ENCODE data around the gene NDUFS6. TPM values are rescaled to one million over a fixed set of nuclear protein-coding genes. Genes with fewer than 3 reads are reported as not detected.

NDUFS6 gene
- total and polyA plus RNA-seq, 2 of the 8 experiments (the other 6 are each of a cell fraction or from before 2014, with no cell fraction given): 72.7 to 191 TPM

DNA sequence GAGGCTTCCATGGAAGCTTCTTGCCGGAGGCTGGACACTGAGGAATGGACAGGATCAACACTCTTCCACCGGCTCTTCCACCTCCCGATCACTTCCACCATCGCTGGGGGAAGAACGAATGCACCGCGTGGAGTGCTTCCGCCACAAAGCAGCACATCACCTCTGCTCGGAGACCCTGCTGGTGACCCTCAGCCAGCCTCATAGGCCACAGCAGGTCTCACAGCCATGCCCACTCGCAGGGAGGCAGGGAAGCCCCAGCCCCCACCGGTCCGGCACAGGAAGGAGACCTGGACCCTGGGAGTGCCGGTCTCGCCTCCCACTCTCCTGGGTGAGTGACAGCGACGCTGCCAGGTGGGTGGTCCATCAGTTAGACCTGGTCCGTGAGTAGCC is 6.3 kb upstream of the NDUFS6 start:
- H2BK12ac ChIP-seq (ENCODE audit: low read depth, low read length): no peak overlapping the region
- FAIRE-seq (no peak), DNase-seq (ENCODE audit: low read depth in 1 of 2, low spot score in 2 of 2) (no peak)
- H2BK20ac ChIP-seq (ENCODE audit: low read length): no peak overlapping the region
- no peak overlapping the region for H3K23ac ChIP-seq (ENCODE audit: insufficient read length)
- no peak overlapping the region for H3K4ac ChIP-seq (replicated peaks; ENCODE audit: insufficient read length, low read depth, low read length)
- H3K4me3 ChIP-seq (ENCODE audit: extremely low read depth in 1 of 4, insufficient read depth in 2 of 4, low read depth in 3 of 4, low read length in 4 of 4): no peak overlapping the region
- H3K4me2 ChIP-seq (ENCODE audit: insufficient read depth in 1 of 2, low read depth in 2 of 2, low read length in 2 of 2): no peak overlapping the region
- TF ChIP-seq JUN (IDR thresholded peaks at IDR 0.05; ENCODE audit: low read depth, low read length) (no peak), KDM5A (IDR thresholded peaks at IDR 0.05; ENCODE audit: low read length) (no peak), RFX5 (IDR thresholded peaks at IDR 0.05; ENCODE audit: borderline replicate concordance, low read depth, low read length) (no peak)
- TF ChIP-seq, protein P1, sequence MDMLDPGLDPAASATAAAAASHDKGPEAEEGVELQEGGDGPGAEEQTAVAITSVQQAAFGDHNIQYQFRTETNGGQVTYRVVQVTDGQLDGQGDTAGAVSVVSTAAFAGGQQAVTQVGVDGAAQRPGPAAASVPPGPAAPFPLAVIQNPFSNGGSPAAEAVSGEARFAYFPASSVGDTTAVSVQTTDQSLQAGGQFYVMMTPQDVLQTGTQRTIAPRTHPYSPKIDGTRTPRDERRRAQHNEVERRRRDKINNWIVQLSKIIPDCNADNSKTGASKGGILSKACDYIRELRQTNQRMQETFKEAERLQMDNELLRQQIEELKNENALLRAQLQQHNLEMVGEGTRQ (IDR thresholded peaks at IDR 0.05; ENCODE audit: low read length): no peak
- H4K5ac ChIP-seq (ENCODE audit: insufficient read length, low read depth, low read length): no peak overlapping the region
- H3K79me1 ChIP-seq (ENCODE audit: low read depth, low read length): peaks cover 10% of the 10 kb centered on the region; the same call in 1 of the 2 replicates
- peaks cover 8 to 9% of the 10 kb centered on the region in 2 experiments for H4K20me1 ChIP-seq (replicated peaks in 1 of 2; ENCODE audit: control insufficient read depth in 1 of 2, insufficient read depth in 2 of 2, low read length in 2 of 2)
- H2BK5ac ChIP-seq (ENCODE audit: low read depth, low read length): no peak overlapping the region
- H4K91ac ChIP-seq (replicated peaks; ENCODE audit: insufficient read length, low read length): no peak overlapping the region
- no peak overlapping the region for H2AFZ ChIP-seq (ENCODE audit: low read length)
- H3K27me3 ChIP-seq (replicated peaks in 1 of 4; ENCODE audit: control insufficient read depth in 3 of 4, extremely low read depth in 1 of 4, insufficient read depth in 3 of 4, low read length in 3 of 4): no peaks in the 10 kb centered on the region
- no peak overlapping the region for H2AK5ac ChIP-seq (ENCODE audit: low read depth, low read length)
- peaks cover 3 to 9% (median 6%) of the 10 kb centered on the region in 4 experiments; a peak in 6 of 7 replicates for H3K4me1 ChIP-seq (replicated peaks in 1 of 4; ENCODE audit: control insufficient read depth in 3 of 4, insufficient read depth in 4 of 4, low read length in 3 of 4)
- no peak overlapping the region for H3K27ac ChIP-seq (ENCODE audit: low read depth, low read length)
- no peak overlapping the region for H2BK15ac ChIP-seq (ENCODE audit: low read length)
- H3K9me3 ChIP-seq (ENCODE audit: insufficient read depth in 2 of 2, low read depth in 1 of 2, low read length in 1 of 2): no peaks in the 10 kb centered on the region
- H3K79me2 ChIP-seq (ENCODE audit: control insufficient read depth in 1 of 2, insufficient read depth in 2 of 2, low read length in 2 of 2): peaks cover 0 to 17% of the 10 kb centered on the region in 2 experiments; a peak in 2 of 4 replicates
- H3K23me2 ChIP-seq (ENCODE audit: low read depth, low read length): peaks cover 5% of the 10 kb centered on the region; the same call in 1 of the 2 replicates
- H3K36me3 ChIP-seq (ENCODE audit: control insufficient read depth in 2 of 4, insufficient read depth in 4 of 4, low read length in 3 of 4): peaks cover 14 to 21% (median 16%) of the 10 kb centered on the region in 4 experiments
- H3K56ac ChIP-seq (replicated peaks; ENCODE audit: insufficient read length, low read depth, low read length): no peak overlapping the region
- H3K9ac ChIP-seq (replicated peaks in 1 of 4; ENCODE audit: extremely low read depth in 1 of 4, low read depth in 3 of 4, low read length in 3 of 4): peak overlapping the region in 1 of 4 experiments; percentile 9; a peak in 1 of 7 replicates
- 91% methylated on average over 15 of the region's 17 CpGs; no CpG with 5 or more reads in 1 of the 2 experiments for WGBS, 2 experiments (ENCODE audit: extremely low coverage in 1 of 2, insufficient coverage in 1 of 2, insufficient read length in 1 of 2, insufficient replicate concordance in 2 of 2, low coverage in 1 of 2, low lambda C conversion rate in 2 of 2, missing lambda C conversion rate in 1 of 2)
- H4K8ac ChIP-seq (ENCODE audit: extremely low read depth, insufficient read depth, low read length): no peak overlapping the region
- no peak overlapping the region for H3K14ac ChIP-seq (ENCODE audit: insufficient read length)
- ChIA-PET CTCF (ENCODE audit: partially characterized antibody) (interaction anchor here (0.9 kb wide), 1 partner anchor 22 kb away, joined by 4 read pairs; no protein-coding TSS in a partner anchor), POLR2A (ENCODE audit: partially characterized antibody) (interaction anchor here (0.8 to 1.3 kb wide), 3 partner anchors 14 to 280 kb away, joined by 3 to 4 read pairs (median 3); no protein-coding TSS in a partner anchor)
- H3K18ac ChIP-seq (ENCODE audit: extremely low read depth, low read length): no peak overlapping the region
- no peak overlapping the region for H2BK120ac ChIP-seq (replicated peaks; ENCODE audit: low read depth, low read length)
